HFF-Myc (cell line): ENCODE measurements around the gene GLYATL3.

Experiments used
- DNase-seq: peaks from one replicate; pipeline ENCODE4 v3.0.0-alpha.2; 2011; ENCODE audit warnings: low read depth; ENCODE audit errors: extremely low read depth
- H3K4me3 ChIP-seq: replicated peaks from 2 replicates; pipeline ENCODE4 v1.5.1; 2011; ENCODE audit warnings: low read depth, mild to moderate bottlenecking, control low read depth, low read length
- TF ChIP-seq, protein P1 (sequence below): IDR thresholded peaks from 2 replicates; pipeline ENCODE4 v1.5.1; 2012; ENCODE audit warnings: mild to moderate bottlenecking, low read depth, low read length, control low read depth; ENCODE audit errors: missing control alignments

The GLYATL3 gene

DNA sequence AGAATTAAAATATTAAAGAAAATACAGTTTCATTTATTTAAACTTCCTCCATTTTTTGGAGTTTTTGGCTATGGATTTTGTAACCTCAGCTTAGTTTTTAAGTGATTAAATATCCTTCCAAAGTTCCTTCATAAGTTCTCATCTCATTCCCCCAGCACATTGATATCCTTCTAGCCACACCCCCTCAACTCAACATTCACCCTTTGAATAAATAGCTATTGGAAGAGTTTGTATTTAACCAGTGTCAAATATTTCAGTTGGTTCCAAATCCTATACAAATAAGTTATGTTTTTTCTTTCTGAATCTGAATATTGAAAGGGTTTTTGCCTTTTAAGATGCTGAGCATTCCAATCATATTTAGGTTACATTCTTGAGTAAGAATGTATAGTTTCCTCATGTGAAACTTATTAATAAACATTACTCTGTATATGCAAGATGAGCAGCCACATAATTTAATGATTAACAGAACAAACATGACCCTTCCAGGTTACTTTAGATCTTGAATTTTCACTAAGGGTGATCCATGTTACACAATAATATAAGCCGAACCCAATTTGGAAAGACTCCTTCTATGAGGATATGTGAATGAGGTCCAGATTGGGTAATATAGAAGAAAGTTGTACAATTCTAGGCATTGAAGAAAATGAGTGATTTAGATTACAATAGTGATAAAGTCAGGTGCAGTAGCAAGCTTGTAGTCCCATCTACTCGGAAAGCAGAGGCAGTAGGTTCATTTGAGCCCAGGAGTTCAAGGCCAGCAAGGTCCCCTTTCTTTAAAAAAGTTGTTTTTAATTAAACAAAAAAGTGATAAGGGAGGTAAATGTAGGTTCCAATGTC is 13.6 kb downstream of the GLYATL3 start:
- TF ChIP-seq, protein P1, sequence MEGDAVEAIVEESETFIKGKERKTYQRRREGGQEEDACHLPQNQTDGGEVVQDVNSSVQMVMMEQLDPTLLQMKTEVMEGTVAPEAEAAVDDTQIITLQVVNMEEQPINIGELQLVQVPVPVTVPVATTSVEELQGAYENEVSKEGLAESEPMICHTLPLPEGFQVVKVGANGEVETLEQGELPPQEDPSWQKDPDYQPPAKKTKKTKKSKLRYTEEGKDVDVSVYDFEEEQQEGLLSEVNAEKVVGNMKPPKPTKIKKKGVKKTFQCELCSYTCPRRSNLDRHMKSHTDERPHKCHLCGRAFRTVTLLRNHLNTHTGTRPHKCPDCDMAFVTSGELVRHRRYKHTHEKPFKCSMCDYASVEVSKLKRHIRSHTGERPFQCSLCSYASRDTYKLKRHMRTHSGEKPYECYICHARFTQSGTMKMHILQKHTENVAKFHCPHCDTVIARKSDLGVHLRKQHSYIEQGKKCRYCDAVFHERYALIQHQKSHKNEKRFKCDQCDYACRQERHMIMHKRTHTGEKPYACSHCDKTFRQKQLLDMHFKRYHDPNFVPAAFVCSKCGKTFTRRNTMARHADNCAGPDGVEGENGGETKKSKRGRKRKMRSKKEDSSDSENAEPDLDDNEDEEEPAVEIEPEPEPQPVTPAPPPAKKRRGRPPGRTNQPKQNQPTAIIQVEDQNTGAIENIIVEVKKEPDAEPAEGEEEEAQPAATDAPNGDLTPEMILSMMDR = no peak
- no peak overlapping the region for H3K4me3 ChIP-seq
- DNase-seq = no peak

DNA sequence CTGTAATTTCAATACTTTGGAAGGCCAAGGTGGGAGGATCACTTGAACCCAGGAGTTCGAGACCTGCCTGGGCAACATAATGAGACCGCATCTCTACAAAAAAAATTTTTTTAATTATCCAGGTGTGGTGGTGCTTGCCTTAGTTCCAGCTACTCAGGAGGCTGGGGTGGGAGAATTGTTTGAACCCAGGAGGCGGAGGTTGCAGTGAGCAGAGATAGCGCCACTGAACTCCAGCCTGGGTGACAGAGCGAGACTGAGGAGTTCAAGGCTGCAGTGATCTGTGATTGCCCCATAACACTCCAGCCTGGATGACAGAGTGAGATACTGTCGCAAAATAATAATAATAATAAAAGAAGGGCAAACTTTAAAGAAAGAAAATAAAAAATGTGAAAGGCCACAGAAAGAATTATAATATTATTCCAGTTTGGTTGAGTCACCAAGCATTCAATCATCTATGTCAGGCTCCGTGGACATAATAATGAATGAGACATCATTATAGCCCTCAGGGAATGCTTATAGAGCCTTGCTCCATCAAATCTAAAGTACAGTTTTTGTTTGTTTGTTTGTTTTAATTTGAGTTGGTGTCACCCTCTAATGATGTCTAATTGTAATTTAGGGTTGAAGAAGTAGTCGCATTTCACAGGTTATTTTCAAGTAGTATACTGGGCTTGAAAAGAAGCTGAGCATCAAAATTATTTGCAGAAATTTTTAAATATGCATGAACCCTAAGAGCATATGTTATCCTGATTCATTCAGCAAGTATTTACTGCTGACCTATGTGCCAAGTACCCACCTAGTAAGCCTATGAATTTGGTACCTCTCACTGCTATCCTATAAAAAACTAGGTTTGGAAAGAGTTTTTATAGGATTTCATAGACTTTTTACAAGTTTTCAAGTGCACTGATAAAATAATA is 15.1 kb downstream of the GLYATL3 start:
- TF ChIP-seq, protein P1 = no peak
- H3K4me3 ChIP-seq = no peak overlapping the region
- no peak for DNase-seq

DNA sequence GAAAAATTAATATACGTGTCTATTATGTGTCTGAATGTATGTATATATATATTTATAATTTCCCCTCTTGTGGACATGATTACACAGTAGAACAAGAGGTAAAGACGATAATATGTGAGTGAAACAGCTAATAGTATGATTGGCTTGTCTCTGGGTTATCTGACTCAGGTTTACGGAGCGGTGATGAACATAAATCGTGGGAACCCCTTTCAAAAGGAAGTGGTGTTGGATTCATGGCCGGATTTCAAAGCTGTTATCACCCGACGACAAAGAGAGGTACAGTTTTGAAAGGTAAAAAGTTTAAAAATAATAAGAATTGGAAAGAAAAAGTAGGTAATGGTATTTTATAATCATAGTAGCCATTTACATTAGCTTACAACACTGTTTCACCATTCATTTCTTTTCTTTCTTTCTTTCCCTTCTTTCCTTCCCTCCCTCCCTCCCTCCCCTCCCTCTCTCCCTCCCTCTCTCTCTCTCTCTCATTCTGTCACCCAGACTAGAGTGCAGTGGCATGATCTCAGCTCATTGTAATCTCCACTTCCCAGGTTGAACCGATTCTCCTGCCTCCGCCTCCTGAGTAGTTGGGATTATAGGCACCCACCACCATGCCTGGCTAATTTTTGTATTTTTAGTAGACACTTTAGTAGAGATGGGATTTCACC is 15.9 kb downstream of the GLYATL3 start:
- no peak overlapping the region for H3K4me3 ChIP-seq
- TF ChIP-seq, protein P1 = no peak
- DNase-seq = no peak

DNA sequence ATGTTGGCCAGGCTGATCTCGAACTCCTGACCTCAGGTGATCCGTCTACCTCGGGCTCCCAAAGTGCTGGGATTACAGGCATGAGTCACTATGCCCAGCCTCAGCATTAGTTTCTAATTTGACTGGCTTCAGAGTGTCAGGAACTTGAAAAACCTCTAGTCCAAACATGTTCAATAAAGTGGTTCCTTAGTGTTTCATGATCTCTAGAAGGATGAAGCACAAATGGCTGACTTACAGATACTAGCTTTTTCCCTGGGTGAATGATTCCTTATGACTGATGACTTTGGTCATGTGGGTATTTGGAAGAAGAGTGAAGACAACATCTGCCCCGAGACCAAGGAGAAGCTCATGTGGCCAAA is 16.4 kb downstream of the GLYATL3 start:
- TF ChIP-seq, protein P1 = no peak
- no peak overlapping the region for H3K4me3 ChIP-seq
- no peak for DNase-seq

DNA sequence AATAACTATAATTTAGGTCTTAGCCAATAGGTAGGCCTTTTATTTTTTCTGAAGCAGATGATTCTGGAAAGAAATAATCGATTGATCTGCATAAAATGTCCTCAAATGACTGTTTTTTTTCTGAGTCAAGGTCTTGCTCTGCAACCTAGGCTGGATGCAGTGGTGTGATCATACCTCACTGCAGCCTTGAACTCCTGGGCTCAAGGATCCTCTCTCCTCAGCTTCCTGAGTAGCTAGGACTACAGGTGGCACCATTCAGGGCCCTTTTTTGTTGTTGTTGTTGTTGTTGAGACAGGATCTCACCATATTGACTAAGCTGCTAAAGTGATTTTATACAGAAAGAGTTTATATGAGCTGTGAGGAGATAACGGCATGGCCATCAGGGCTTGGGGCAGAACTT is 18.2 kb downstream of the GLYATL3 start:
- no peak for DNase-seq
- TF ChIP-seq, protein P1 = no peak
- no peak overlapping the region for H3K4me3 ChIP-seq

GRCh38 chr6:49519660-49520059 is 19.9 kb downstream of the GLYATL3 start:
- TF ChIP-seq, protein P1 = no peak
- no peak overlapping the region for H3K4me3 ChIP-seq

More at GRCh38 chr6:49519660-49520059, 19.9 kb downstream of the GLYATL3 start:
- no peak for DNase-seq
